H1 (cell line): Measurements from ENCODE around the gene LDAH. TPM values are rescaled to one million over a fixed set of nuclear protein-coding genes. Genes with fewer than 3 reads are reported as not detected.

Experiments
- CEBPB ChIP-seq: IDR thresholded peaks from 2 replicates; pipeline ENCODE4 v1.6.1; 2012; ENCODE audit warnings: low read depth, low read length
- CTCF ChIP-seq, 3 experiments: IDR thresholded peaks; 1 replicate in 2 of 3; 2 replicates in 1 of 3; pipeline versions ENCODE4 v1.5.1 to v1.6.1; 2011; ENCODE audit warnings: low read length in 3 of 3, mild to moderate bottlenecking in 3 of 3, inconsistent platforms in 2 of 3, low read depth in 1 of 3, moderate library complexity in 1 of 3; ENCODE audit not compliant: insufficient read depth in 1 of 3; ENCODE audit errors: control extremely low read depth in 1 of 3
- EZH2 ChIP-seq: fragments of 200-600 bp; sonication (generic); IDR thresholded peaks from 2 replicates; pipeline ENCODE4 v1.7.1; 2012; ENCODE audit warnings: low read depth, mild to moderate bottlenecking, moderate library complexity, low read length, inconsistent platforms; ENCODE audit not compliant: severe bottlenecking
- FOSL1 ChIP-seq: IDR thresholded peaks from 2 replicates; pipeline ENCODE4 v1.6.1; 2011; ENCODE audit warnings: mild to moderate bottlenecking, low read depth, low read length, moderate library complexity; ENCODE audit not compliant: insufficient read depth
- KDM1A ChIP-seq: fragments of 200-600, 300-600 bp; sonication (generic); IDR thresholded peaks from 2 replicates; pipeline ENCODE4 v1.7.1; 2016; ENCODE audit warnings: mild to moderate bottlenecking, low read length, borderline replicate concordance
- MAFK ChIP-seq: IDR thresholded peaks from 2 replicates; pipeline ENCODE4 v1.6.1; 2012; ENCODE audit warnings: low read depth, mild to moderate bottlenecking, improper control_type of control experiment, low read length
- RXRA ChIP-seq: IDR thresholded peaks from 2 replicates; pipeline ENCODE4 v1.6.1; 2011; ENCODE audit warnings: low read depth, mild to moderate bottlenecking, low read length, moderate library complexity; ENCODE audit not compliant: insufficient read depth
- TEAD4 ChIP-seq: IDR thresholded peaks from 2 replicates; pipeline ENCODE4 v1.6.1; 2012; ENCODE audit warnings: low read depth, low read length, inconsistent platforms, mixed read lengths
- USF2 ChIP-seq: IDR thresholded peaks from 2 replicates; pipeline ENCODE4 v1.6.1; 2011; ENCODE audit warnings: low read length, improper control_type of control experiment
- polyA plus RNA-seq, 7 experiments: library from polyadenylated mRNA; depleted of rRNA in 3 of 7; stranded (reverse) in 5 of 7; unstranded in 2 of 7; fragments of >200 nt in 5 of 7; fragments of 200-250 nt in 2 of 7; gene quantifications; 1 replicate in 5 of 7; 2 replicates in 1 of 7; 4 replicates in 1 of 7; pipeline versions ENCODE4 v1.2.1 to v1.2.3, GENCODE V29; 2011 to 2013; ENCODE audit warnings: missing spikeins in 2 of 7, mixed read lengths in 2 of 7
- total RNA-seq: library from RNA; stranded (reverse); fragmentation: NEBNext Ultra II Directional; extraction: Animal tissue kit (Norgen Biotek cat#: 25700); gene quantifications from 2 replicates; pipeline ENCODE4 v1.2.1, GENCODE V29; 2021

Gene LDAH
- total and polyA plus RNA-seq, 2 of the 8 experiments (the other 6 are each of a cell fraction or from before 2014, with no cell fraction given), result 10.9 to 26.3 TPM

DNA sequence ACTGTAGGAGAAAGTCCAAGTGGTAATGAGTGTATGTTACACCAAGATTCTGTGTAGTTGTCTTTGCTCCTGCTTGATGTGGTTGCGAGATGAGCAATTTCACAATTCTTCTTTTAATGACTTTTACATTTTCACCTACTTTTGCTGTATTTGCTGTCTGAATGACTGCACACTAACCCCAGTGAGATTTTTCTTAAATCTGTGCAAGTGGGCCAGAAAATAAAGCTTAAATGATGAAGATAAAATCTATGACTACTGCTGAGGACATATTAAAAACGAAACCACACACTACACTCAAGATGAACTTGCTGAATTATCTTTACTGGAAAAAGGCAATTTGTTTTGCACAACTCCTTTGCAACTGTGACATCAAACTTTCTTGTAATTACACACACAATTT, 4.1 kb downstream of the LDAH start (continued):
- TF ChIP-seq CTCF (IDR thresholded peaks at IDR 0.05; ENCODE audit: control extremely low read depth in 1 of 3, insufficient read depth in 1 of 3, low read depth in 1 of 3, low read length in 3 of 3) (no peak), TEAD4 (no peak), KDM1A (no peak), USF2 (no peak), MAFK (no peak), EZH2 (no peak), RXRA (no peak), FOSL1 (no peak), CEBPB (no peak)
